SK-N-MC (cell line): ENCODE data around the gene RAI14.
"Not testable (repeated sequence)": the region's sequence is repeated elsewhere in the genome, so short reads cannot be mapped to it uniquely, and the experiment has no call there.

ENCODE experiments used
- DNase-seq: peaks from one replicate; pipeline ENCODE4 v3.0.0-alpha.2; 2011; ENCODE audit warnings: low read depth, low spot score
- H3K27ac ChIP-seq: fragments of 200-600 bp; sonication (generic); 2 replicates; pipeline ENCODE4 v1.5.1; 2016; ENCODE audit warnings: mixed run types
- H3K36me3 ChIP-seq: fragments of 200-600 bp; sonication (generic); 2 replicates; pipeline ENCODE4 v1.6.1; 2017; ENCODE audit warnings: antibody characterized with exemption, low read length, mixed read lengths; ENCODE audit not compliant: insufficient read depth
- H3K4me3 ChIP-seq: fragments of 200-600 bp; sonication (generic); 2 replicates; pipeline ENCODE4 v1.5.1; 2016
- H3K9ac ChIP-seq: fragments of 200-600 bp; sonication (generic); 2 replicates; pipeline ENCODE4 v1.8.0; 2017; ENCODE audit warnings: mixed run types, mixed read lengths; ENCODE audit not compliant: insufficient read length
- H3K9me3 ChIP-seq: fragments of 200-600 bp; sonication (generic); 2 replicates; pipeline ENCODE4 v1.6.1; 2017; ENCODE audit warnings: low read depth, mild to moderate bottlenecking, antibody characterized with exemption, low read length, moderate library complexity, mixed read lengths
- EZH2 ChIP-seq: fragments of 200-600 bp; sonication (generic); IDR thresholded peaks from one replicate; pipeline ENCODE4 v1.6.1; 2017; ENCODE audit warnings: antibody characterized with exemption
- FOXP2 ChIP-seq: optimal IDR thresholded peaks from 2 replicates; pipeline ENCODE3; 2011; ENCODE audit warnings: mild to moderate bottlenecking, moderate library complexity; ENCODE audit not compliant: insufficient read depth; ENCODE audit errors: extremely low read length, control extremely low read depth
- POLR2AphosphoS5 ChIP-seq: IDR thresholded peaks from 2 replicates; pipeline ENCODE4 v1.6.1; 2012; ENCODE audit warnings: mild to moderate bottlenecking, low read depth, low read length, borderline replicate concordance

The RAI14 gene

DNA sequence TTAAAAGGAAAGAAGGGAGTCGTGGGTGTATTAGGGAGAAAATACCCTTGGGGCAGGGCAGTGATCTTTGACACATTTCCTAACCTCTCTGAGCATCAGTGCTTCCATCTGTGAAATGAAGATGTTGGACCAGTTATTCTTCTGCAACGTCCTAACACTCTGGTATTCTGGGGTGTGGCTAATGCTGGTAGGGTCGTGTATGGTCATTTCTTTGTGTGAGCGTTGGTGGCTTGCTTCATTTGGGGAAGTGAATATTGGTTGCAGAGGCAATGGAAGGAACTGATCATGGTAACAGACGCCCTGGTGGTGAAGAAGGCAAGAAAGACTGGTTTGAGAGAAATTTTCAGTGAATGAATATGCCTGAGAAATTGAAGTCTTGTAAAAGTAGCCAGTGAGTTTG lies 114.9 kb downstream of the RAI14 start:
- Histone ChIP-seq H3K4me3 (no peak overlapping the region), H3K27ac (no peak overlapping the region), H3K36me3 (no peaks in the 10 kb centered on the region), H3K9ac (no peak overlapping the region), H3K9me3 (no peaks in the 10 kb centered on the region)
- TF ChIP-seq FOXP2 (no peak), EZH2 (no peak), POLR2AphosphoS5 (no peak)
- no peak for DNase-seq

DNA sequence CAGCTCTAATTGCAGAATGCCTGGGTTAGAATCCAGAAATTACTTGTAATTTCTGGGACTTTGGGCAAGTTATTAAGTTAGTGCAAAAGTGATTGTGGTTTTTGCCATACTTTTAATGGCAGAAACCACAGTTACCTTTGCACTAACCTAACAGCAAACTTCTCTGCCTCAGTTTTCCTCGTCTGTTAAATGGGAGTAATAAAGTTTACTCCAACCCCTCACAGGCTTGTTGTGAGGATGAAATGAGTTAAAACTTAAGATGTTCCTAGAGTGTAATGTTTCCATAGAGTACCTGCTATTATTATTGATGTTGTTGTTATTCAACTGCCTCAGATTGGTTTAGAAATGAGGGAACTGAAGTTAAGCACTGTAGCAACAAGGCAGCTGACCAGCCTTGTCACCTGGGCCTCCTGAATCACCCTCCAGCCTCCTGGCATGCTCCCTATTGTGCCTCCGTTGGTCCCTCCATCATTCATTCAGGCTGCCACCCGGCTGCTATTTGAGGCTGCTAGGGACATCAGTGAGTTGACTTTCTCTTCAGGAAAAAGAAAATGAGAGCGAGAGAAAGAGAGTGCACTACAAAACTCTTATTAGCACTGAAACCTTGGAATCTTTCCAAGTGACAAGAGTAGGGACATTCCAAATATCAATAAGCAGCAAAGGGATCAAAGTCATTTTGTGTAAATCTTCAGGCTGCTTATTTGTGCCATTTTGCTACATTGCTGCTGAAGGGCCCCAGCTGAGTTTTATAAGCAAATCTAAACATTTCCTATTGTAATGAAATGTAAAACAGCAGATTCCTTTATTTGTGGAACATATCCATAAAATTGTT lies 116.4 kb downstream of the RAI14 start:
- no peak overlapping the region for H3K4me3 ChIP-seq
- no peak overlapping the region for H3K27ac ChIP-seq
- no peaks in the 10 kb centered on the region for H3K9me3 ChIP-seq
- H3K9ac ChIP-seq: no peak overlapping the region
- DNase-seq: no peak
- TF ChIP-seq FOXP2 (no peak), POLR2AphosphoS5 (no peak), EZH2 (no peak)
- H3K36me3 ChIP-seq: no peaks in the 10 kb centered on the region

DNA sequence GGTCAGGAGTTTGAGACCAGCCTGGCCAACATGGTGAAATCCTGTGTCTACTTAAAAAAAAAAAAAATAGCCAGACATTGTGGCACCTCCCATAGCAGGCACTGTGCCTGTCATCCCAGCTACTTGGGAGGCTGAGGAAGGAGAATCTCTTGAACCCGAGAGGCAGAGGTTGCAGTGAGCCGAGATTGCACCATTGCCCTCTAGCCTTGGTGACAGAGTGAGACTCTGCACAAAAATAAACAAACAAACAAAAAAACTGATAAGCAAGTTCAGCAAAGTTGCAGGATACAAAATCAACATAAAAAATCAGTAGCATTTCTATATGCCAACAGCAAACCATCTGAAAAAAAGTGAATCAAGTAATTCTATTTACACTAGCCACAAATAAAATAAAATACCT lies 118.0 kb downstream of the RAI14 start:
- Histone ChIP-seq H3K36me3 (no peaks in the 10 kb centered on the region), H3K9me3 (no peaks in the 10 kb centered on the region), H3K9ac (no peak overlapping the region), H3K27ac (no peak overlapping the region), H3K4me3 (no peak overlapping the region)
- no peak for TF ChIP-seq POLR2AphosphoS5
- TF ChIP-seq FOXP2: no peak
- no peak for TF ChIP-seq EZH2
- DNase-seq: no peak

DNA sequence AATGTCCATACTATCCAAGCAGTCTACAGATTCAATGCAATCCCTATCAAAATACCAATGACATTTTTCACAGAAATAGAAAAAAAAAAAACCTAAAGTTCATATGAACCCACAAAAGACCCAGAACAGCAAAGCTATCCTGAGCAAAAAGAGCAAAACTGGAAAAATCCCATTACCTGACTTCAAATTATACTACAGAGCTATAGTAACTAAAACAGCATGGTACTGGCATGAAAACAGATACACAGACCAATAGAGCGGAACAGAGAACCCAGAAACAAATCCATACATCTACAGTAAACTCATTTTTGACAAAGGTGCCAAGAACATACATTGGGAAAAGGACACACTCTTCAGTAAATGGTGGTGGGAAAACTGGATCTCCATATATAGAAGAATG lies 118.5 kb downstream of the RAI14 start:
- H3K36me3 ChIP-seq, DNase-seq, H3K9me3 ChIP-seq: not testable (repeated sequence)

DNA sequence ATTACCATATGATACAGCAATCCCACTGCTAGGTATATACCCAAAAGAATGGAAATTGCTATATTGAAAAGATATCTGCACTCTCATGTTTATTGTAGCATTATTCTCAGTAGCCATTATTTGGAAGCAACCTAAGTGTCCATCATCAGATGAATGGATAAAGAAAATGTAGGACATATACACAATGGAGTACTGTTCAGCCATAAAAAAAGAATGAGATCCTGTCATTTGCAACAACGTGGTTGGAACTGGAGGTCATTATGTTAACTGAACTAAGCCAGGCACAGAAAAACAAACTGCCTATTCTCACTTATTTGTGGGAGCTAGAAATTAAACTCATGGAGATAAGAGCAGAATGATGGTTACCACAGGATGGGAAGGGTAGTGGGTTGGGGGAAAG lies 119.8 kb downstream of the RAI14 start:
- no peaks in the 10 kb centered on the region for H3K36me3 ChIP-seq

More for the DNA sequence above, 118.5 kb downstream of the RAI14 start:
- not testable (repeated sequence) for H3K27ac ChIP-seq, H3K9ac ChIP-seq, H3K4me3 ChIP-seq

DNA sequence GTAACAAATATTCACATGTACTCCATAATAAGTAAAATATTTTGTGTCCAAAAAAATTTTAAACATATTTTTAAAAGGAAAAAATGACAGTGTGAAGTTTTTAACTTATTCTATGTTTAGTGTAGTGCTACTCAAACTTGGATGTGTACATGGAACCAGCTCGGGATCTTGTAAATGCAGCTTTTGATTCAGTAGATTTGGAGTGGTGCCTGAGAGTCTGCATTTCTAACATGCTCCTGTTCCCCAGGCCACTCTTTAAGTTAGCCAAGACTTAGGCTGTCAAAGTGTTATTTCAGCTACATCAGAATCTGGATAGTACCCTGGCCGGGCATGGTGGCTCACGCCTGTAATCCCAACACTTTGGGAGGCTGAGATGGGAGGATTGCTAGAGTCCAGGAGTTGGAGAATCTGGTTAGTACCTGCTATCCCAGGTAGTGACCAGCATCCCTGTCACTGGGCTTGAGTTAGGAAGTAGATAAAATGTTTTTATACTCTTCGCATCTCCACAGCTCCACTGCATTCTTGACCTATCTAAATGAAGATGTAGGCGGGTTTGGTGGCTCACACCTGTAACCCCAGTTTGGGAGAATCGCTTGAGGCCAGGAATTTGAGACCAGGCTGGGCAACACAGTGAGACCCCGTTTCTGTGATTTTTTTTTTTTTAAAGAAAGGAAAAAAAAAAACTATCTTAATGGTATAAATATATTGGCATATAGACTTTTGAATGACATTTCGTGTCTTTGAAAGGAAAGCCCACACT lies 122.1 kb downstream of the RAI14 start:
- no peak for DNase-seq
- H3K27ac ChIP-seq: no peak overlapping the region
- H3K36me3 ChIP-seq: no peaks in the 10 kb centered on the region
- no peaks in the 10 kb centered on the region for H3K9me3 ChIP-seq
- no peak overlapping the region for H3K4me3 ChIP-seq
- TF ChIP-seq EZH2: no peak
- TF ChIP-seq FOXP2: no peak
- TF ChIP-seq POLR2AphosphoS5: no peak
- H3K9ac ChIP-seq: no peak overlapping the region

More for the DNA sequence above, 119.8 kb downstream of the RAI14 start:
- H3K9me3 ChIP-seq: no peaks in the 10 kb centered on the region
- no peak overlapping the region for H3K27ac ChIP-seq
- H3K9ac ChIP-seq: no peak overlapping the region
- DNase-seq: no peak
- TF ChIP-seq FOXP2: no peak
- no peak for TF ChIP-seq POLR2AphosphoS5
- no peak for TF ChIP-seq EZH2
- H3K4me3 ChIP-seq: no peak overlapping the region

DNA sequence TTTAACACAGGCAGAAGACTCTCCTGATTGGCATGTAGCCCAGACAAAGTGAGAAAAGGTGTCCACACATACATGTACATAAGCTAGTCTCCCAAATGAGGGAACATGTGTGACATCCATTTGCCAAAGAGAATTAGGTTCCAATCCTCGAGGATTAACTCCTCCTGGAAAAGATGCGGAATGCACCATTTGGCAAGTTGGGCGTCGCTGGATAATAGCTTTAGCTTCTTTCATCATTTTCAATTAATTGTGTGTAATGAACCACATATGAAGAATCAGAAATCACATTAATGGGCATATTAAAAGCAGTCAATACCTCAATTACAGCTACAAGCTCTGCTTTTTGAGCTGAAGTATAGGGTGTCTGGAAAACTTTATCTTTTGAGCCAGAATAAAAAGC lies 127.8 kb downstream of the RAI14 start:
- H3K4me3 ChIP-seq, H3K9ac ChIP-seq, H3K9me3 ChIP-seq, H3K27ac ChIP-seq, H3K36me3 ChIP-seq, DNase-seq: not testable (repeated sequence)

DNA sequence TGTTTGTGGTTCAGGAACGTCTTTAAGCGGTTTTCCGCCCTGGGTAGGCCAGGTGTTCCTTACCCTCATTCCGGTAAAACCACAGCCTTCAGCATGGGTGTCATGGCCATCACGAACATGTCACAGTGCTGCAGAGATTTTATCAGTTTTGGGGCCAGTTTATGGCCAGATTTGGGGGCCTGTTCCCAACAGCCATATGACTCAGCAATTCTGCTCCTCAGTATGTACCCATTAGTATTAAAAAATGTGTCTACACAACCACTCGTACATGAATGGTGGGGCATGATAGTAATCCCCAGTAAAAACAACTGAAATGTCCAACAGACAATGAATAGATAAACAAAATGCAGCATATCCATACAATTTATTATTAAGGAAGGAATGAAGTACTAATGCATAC lies 130.9 kb downstream of the RAI14 start:
- no peak overlapping the region for H3K27ac ChIP-seq
- TF ChIP-seq EZH2 (no peak), FOXP2 (no peak), POLR2AphosphoS5 (no peak)
- no peaks in the 10 kb centered on the region for H3K9me3 ChIP-seq
- H3K4me3 ChIP-seq: no peak overlapping the region
- H3K9ac ChIP-seq: no peak overlapping the region
- no peak for DNase-seq
- no peaks in the 10 kb centered on the region for H3K36me3 ChIP-seq

DNA sequence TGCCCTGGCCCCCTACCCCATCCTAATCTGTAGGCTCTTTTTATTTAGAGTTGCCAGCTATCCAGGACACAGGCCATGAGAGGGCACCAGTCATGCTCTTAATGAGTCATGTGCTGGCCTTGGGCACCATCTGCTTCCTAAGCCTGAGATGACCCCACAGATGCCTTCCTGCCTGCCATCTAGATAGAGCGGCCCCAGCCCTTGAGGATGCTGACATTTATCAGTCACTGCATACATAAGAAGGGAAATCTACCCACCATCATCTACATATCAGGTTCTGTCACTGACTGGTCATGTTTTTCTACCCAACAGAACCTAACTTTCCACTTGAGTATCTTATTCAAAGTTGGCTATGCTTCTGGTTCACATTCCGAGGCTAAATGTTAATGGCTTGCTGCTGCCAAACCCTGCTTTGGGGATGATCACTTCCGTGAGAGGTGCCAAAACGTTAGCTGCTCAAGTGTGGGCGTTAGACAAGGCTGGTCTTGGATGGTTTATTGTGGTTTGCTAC lies 132.9 kb downstream of the RAI14 start:
- no peaks in the 10 kb centered on the region for H3K36me3 ChIP-seq
- no peaks in the 10 kb centered on the region for H3K9me3 ChIP-seq
- no peak overlapping the region for H3K4me3 ChIP-seq
- TF ChIP-seq FOXP2 (no peak), POLR2AphosphoS5 (no peak)
- no peak overlapping the region for H3K27ac ChIP-seq
- H3K9ac ChIP-seq: no peak overlapping the region
- no peak for DNase-seq
